ENCODE measurements around the gene NTN5.

The NTN5 gene

DNA sequence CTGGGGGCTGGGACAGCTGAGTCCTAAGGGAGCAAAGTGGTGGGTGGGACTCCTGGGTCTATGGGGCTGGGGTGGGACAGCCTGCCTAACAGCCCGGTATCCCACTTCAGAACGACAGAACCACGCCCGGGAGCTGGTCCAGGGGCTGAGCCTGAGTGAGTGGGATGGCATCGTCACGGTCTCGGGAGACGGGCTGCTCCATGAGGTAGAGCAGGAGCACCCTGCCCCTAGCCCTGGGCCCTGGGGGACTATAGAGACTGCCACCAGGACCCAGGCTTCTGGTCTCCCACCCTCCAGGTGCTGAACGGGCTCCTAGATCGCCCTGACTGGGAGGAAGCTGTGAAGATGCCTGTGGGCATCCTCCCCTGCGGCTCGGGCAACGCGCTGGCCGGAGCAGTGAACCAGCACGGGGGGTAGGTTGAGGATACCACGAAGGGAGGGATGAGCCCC lies 44.9 kb downstream of the NTN5 start:
- H3K4me3 ChIP-seq (ENCODE audit: low read length), result no peak overlapping the region
- H2BK5ac ChIP-seq (ENCODE audit: low read length), result no peak overlapping the region
- H3K23ac ChIP-seq (ENCODE audit: low read length), result no peak overlapping the region
- H4K5ac ChIP-seq (ENCODE audit: low read length), result no peak overlapping the region
- no peak overlapping the region for H3K4me2 ChIP-seq (ENCODE audit: low read length)
- H3K79me2 ChIP-seq (ENCODE audit: control insufficient read depth, insufficient read depth, low read length), result no peaks in the 10 kb centered on the region
- no peaks in the 10 kb centered on the region for H3K36me3 ChIP-seq (ENCODE audit: control insufficient read depth, insufficient read depth, low read length)
- H3K56ac ChIP-seq (ENCODE audit: low read length), result peak overlapping the region; percentile 1
- H3K79me1 ChIP-seq (ENCODE audit: low read length), result peaks cover 2% of the 10 kb centered on the region
- no peaks in the 10 kb centered on the region for H3K27me3 ChIP-seq (ENCODE audit: insufficient read depth, low read length, poor library complexity)
- H2BK15ac ChIP-seq (replicated peaks; ENCODE audit: low read depth), result no peak overlapping the region
- no peak overlapping the region for H4K8ac ChIP-seq (ENCODE audit: low read depth, low read length)
- no peak overlapping the region for H3K18ac ChIP-seq (ENCODE audit: low read length)
- no peak overlapping the region for H2BK120ac ChIP-seq (ENCODE audit: low read depth, low read length)
- DNase-seq, result no peak
- WGBS (ENCODE audit: extremely low coverage, insufficient coverage, low lambda C conversion rate), result no CpG with 5 or more reads among the region's 17 CpGs
- H3K4me1 ChIP-seq (ENCODE audit: control insufficient read depth, low read depth, low read length), result peaks cover 8% of the 10 kb centered on the region
- H3K4ac ChIP-seq (ENCODE audit: low read depth, low read length), result no peak overlapping the region
- no peak overlapping the region for H3K27ac ChIP-seq (ENCODE audit: low read depth, low read length)
- no peak overlapping the region for H2AK5ac ChIP-seq (ENCODE audit: low read length)
- no peak overlapping the region for H3K9ac ChIP-seq (ENCODE audit: low read length)

DNA sequence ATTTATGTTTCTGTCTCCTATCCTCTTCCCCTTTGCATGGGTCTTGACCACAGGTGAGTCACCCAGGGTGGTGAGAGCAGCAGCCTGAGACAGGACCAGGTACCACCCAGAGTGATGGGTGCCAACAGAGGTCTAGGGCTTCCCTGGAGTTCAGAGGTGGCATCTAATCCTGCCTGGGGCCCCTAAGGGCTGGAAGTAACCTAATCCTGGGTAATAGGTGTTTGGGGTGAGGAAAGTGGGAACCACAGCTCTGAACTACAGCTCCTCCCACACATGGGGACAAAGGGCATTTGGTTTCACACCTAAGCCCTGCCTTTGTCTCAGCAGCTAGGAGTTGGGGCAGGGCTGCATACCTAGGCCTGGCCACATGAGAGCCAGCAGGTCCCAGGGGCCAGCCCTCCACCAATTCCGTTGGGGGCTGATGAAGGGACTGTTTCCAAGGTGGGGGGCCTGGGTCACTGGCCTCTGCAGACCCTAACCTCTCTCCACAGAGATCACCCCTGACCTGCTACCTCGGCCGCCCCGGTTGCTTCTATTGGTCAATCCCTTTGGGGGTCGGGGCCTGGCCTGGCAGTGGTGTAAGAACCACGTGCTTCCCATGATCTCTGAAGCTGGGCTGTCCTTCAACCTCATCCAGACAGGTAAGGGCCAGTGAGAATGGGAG lies 45.5 kb downstream of the NTN5 start:
- Histone ChIP-seq H3K4me3 (ENCODE audit: low read length) (no peak overlapping the region), H3K4me2 (ENCODE audit: low read length) (no peak overlapping the region), H3K4me1 (ENCODE audit: control insufficient read depth, low read depth, low read length) (peaks cover 8% of the 10 kb centered on the region), H3K9ac (ENCODE audit: low read length) (peak overlapping the region; percentile 34), H2AK5ac (ENCODE audit: low read length) (no peak overlapping the region), H3K56ac (ENCODE audit: low read length) (peak overlapping the region; percentile 42), H3K18ac (ENCODE audit: low read length) (no peak overlapping the region), H2BK120ac (ENCODE audit: low read depth, low read length) (no peak overlapping the region), H2BK5ac (ENCODE audit: low read length) (no peak overlapping the region), H4K8ac (ENCODE audit: low read depth, low read length) (no peak overlapping the region), H3K4ac (ENCODE audit: low read depth, low read length) (no peak overlapping the region), H3K79me2 (ENCODE audit: control insufficient read depth, insufficient read depth, low read length) (no peaks in the 10 kb centered on the region), H2BK15ac (replicated peaks; ENCODE audit: low read depth) (no peak overlapping the region), H3K27ac (ENCODE audit: low read depth, low read length) (no peak overlapping the region), H3K79me1 (ENCODE audit: low read length) (peaks cover 2% of the 10 kb centered on the region), H3K36me3 (ENCODE audit: control insufficient read depth, insufficient read depth, low read length) (no peaks in the 10 kb centered on the region), H4K5ac (ENCODE audit: low read length) (no peak overlapping the region), H3K27me3 (ENCODE audit: insufficient read depth, low read length, poor library complexity) (no peaks in the 10 kb centered on the region), H3K23ac (ENCODE audit: low read length) (no peak overlapping the region)
- no CpG with 5 or more reads among the region's 6 CpGs for WGBS (ENCODE audit: extremely low coverage, insufficient coverage, low lambda C conversion rate)
- peak; percentile 66 for DNase-seq

GRCh38 chr19:48625891-48626327 lies 46.9 kb downstream of the NTN5 start:
- no peak overlapping the region for H2BK15ac ChIP-seq (replicated peaks; ENCODE audit: low read depth)

GRCh38 chr19:48624791-48625723 lies 47.8 kb downstream of the NTN5 start:
- Histone ChIP-seq H2BK120ac (ENCODE audit: low read depth, low read length) (no peak overlapping the region), H4K8ac (ENCODE audit: low read depth, low read length) (no peak overlapping the region), H3K4me3 (ENCODE audit: low read length) (peak overlapping the region; percentile 67), H2BK5ac (ENCODE audit: low read length) (no peak overlapping the region), H3K79me2 (ENCODE audit: control insufficient read depth, insufficient read depth, low read length) (no peaks in the 10 kb centered on the region), H3K79me1 (ENCODE audit: low read length) (peaks cover 2% of the 10 kb centered on the region), H3K4me2 (ENCODE audit: low read length) (peak overlapping the region; percentile 38), H3K27me3 (ENCODE audit: insufficient read depth, low read length, poor library complexity) (no peaks in the 10 kb centered on the region), H2BK15ac (replicated peaks; ENCODE audit: low read depth) (no peak overlapping the region), H3K18ac (ENCODE audit: low read length) (peak overlapping the region; percentile 24), H3K36me3 (ENCODE audit: control insufficient read depth, insufficient read depth, low read length) (no peaks in the 10 kb centered on the region), H4K5ac (ENCODE audit: low read length) (no peak overlapping the region), H3K4me1 (ENCODE audit: control insufficient read depth, low read depth, low read length) (peaks cover 6% of the 10 kb centered on the region), H3K9ac (ENCODE audit: low read length) (peak overlapping the region; percentile 82), H3K56ac (ENCODE audit: low read length) (peak overlapping the region; percentile 90), H2AK5ac (ENCODE audit: low read length) (no peak overlapping the region), H3K27ac (ENCODE audit: low read depth, low read length) (no peak overlapping the region), H3K23ac (ENCODE audit: low read length) (no peak overlapping the region), H3K4ac (ENCODE audit: low read depth, low read length) (no peak overlapping the region)
- DNase-seq, result no peak
- no CpG with 5 or more reads among the region's 24 CpGs for WGBS (ENCODE audit: extremely low coverage, insufficient coverage, low lambda C conversion rate)

More at GRCh38 chr19:48625891-48626327, 46.9 kb downstream of the NTN5 start:
- H2BK120ac ChIP-seq (ENCODE audit: low read depth, low read length), result no peak overlapping the region
- H3K4me1 ChIP-seq (ENCODE audit: control insufficient read depth, low read depth, low read length), result peaks cover 6% of the 10 kb centered on the region
- no peak overlapping the region for H3K4ac ChIP-seq (ENCODE audit: low read depth, low read length)
- no peak overlapping the region for H3K4me2 ChIP-seq (ENCODE audit: low read length)
- H3K36me3 ChIP-seq (ENCODE audit: control insufficient read depth, insufficient read depth, low read length), result no peaks in the 10 kb centered on the region
- no peak overlapping the region for H3K18ac ChIP-seq (ENCODE audit: low read length)
- H3K56ac ChIP-seq (ENCODE audit: low read length), result no peak overlapping the region
- H3K23ac ChIP-seq (ENCODE audit: low read length), result no peak overlapping the region
- no peak overlapping the region for H3K9ac ChIP-seq (ENCODE audit: low read length)
- H4K5ac ChIP-seq (ENCODE audit: low read length), result no peak overlapping the region
- peaks cover 2% of the 10 kb centered on the region for H3K79me1 ChIP-seq (ENCODE audit: low read length)
- no peaks in the 10 kb centered on the region for H3K79me2 ChIP-seq (ENCODE audit: control insufficient read depth, insufficient read depth, low read length)
- H4K8ac ChIP-seq (ENCODE audit: low read depth, low read length), result no peak overlapping the region
- no peak overlapping the region for H3K27ac ChIP-seq (ENCODE audit: low read depth, low read length)
- no peaks in the 10 kb centered on the region for H3K27me3 ChIP-seq (ENCODE audit: insufficient read depth, low read length, poor library complexity)
- no peak overlapping the region for H2BK5ac ChIP-seq (ENCODE audit: low read length)
- H2AK5ac ChIP-seq (ENCODE audit: low read length), result no peak overlapping the region
- H3K4me3 ChIP-seq (ENCODE audit: low read length), result no peak overlapping the region
- WGBS (ENCODE audit: extremely low coverage, insufficient coverage, low lambda C conversion rate), result no CpG with 5 or more reads among the region's 30 CpGs
- no peak for DNase-seq

- Histone ChIP-seq H4K8ac (ENCODE audit: low read depth, low read length) (no peak overlapping the region), H2BK5ac (ENCODE audit: low read length) (no peak overlapping the region), H3K18ac (ENCODE audit: low read length) (peak overlapping the region; percentile 24), H3K4ac (ENCODE audit: low read depth, low read length) (no peak overlapping the region), H3K36me3 (ENCODE audit: control insufficient read depth, insufficient read depth, low read length) (no peaks in the 10 kb centered on the region), H3K56ac (ENCODE audit: low read length) (peak overlapping the region; percentile 90), H3K27me3 (ENCODE audit: insufficient read depth, low read length, poor library complexity) (no peaks in the 10 kb centered on the region), H3K9ac (ENCODE audit: low read length) (peak overlapping the region; percentile 82), H3K4me1 (ENCODE audit: control insufficient read depth, low read depth, low read length) (peaks cover 9% of the 10 kb centered on the region), H3K79me1 (ENCODE audit: low read length) (peaks cover 2% of the 10 kb centered on the region), H3K79me2 (ENCODE audit: control insufficient read depth, insufficient read depth, low read length) (no peaks in the 10 kb centered on the region), H2BK120ac (ENCODE audit: low read depth, low read length) (no peak overlapping the region), H3K27ac (ENCODE audit: low read depth, low read length) (no peak overlapping the region), H2AK5ac (ENCODE audit: low read length) (no peak overlapping the region), H2BK15ac (replicated peaks; ENCODE audit: low read depth) (no peak overlapping the region), H4K5ac (ENCODE audit: low read length) (no peak overlapping the region), H3K4me3 (ENCODE audit: low read length) (peak overlapping the region; percentile 67), H3K23ac (ENCODE audit: low read length) (no peak overlapping the region), H3K4me2 (ENCODE audit: low read length) (peak overlapping the region; percentile 38)
- no CpG with 5 or more reads among the region's 40 CpGs for WGBS (ENCODE audit: extremely low coverage, insufficient coverage, low lambda C conversion rate)
- DNase-seq, result peak; percentile 99
Observed at GRCh38 chr19:48624067-48624594, 48.7 kb downstream of the NTN5 start.
